GM13976 (cell line): ENCODE measurements around the gene PCSK6.
"Not testable (repeated sequence)": the region's sequence is repeated elsewhere in the genome, so short reads cannot be mapped to it uniquely, and the experiment has no call there.

ENCODE experiments used
- DNase-seq: peaks from one replicate; pipeline ENCODE4 v3.0.0; 2012; ENCODE audit warnings: low spot score
- in situ Hi-C: fragments of 300-500 bp; cut with MboI; formaldehyde crosslinking; loops from one replicate; pipeline ENCODE4 v1.12.0; 2022; ENCODE audit warnings: low sequenced_read_pairs, mixed read lengths, inconsistent platforms; ENCODE audit not compliant: unreplicated experiment
- TF ChIP-seq, protein P1 (sequence below): IDR thresholded peaks from 2 replicates; pipeline ENCODE4 v1.5.1; 2012; ENCODE audit warnings: borderline replicate concordance, mild to moderate bottlenecking; ENCODE audit not compliant: insufficient read depth; ENCODE audit errors: extremely low read depth, missing control alignments, control extremely low read depth

The PCSK6 gene

GRCh38 chr15:101456057-101456739, 33.3 kb downstream of the PCSK6 start:
- no peak for DNase-seq
- TF ChIP-seq, protein P1, sequence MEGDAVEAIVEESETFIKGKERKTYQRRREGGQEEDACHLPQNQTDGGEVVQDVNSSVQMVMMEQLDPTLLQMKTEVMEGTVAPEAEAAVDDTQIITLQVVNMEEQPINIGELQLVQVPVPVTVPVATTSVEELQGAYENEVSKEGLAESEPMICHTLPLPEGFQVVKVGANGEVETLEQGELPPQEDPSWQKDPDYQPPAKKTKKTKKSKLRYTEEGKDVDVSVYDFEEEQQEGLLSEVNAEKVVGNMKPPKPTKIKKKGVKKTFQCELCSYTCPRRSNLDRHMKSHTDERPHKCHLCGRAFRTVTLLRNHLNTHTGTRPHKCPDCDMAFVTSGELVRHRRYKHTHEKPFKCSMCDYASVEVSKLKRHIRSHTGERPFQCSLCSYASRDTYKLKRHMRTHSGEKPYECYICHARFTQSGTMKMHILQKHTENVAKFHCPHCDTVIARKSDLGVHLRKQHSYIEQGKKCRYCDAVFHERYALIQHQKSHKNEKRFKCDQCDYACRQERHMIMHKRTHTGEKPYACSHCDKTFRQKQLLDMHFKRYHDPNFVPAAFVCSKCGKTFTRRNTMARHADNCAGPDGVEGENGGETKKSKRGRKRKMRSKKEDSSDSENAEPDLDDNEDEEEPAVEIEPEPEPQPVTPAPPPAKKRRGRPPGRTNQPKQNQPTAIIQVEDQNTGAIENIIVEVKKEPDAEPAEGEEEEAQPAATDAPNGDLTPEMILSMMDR = no peak
- in situ Hi-C loops = no loop called here

- TF ChIP-seq, protein P1 = no peak
- no peak for DNase-seq
- in situ Hi-C loops = no loop called here
Observed at GRCh38 chr15:101455291-101456025, 34.0 kb downstream of the PCSK6 start.

DNA sequence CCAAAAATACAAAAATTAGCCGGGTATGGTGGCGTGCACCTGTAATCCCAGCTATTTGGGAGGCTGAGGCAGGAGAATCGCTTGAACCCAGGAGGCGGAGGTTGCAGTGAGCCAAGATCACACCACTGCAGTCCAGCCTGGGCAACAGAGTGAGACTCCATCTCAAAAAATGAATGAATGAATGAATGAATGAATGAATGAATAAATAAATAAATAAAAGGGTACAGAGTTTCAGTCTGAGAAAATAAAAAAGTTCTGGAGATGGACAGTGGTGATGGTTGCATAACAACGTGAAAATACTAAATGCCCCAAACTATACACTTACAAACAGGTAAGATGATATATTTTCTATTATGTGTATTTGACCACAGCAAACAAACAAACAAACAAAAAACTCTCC, 34.7 kb downstream of the PCSK6 start:
- in situ Hi-C loops, DNase-seq: not testable (repeated sequence)

GRCh38 chr15:101454365-101454764, 35.1 kb downstream of the PCSK6 start:
- in situ Hi-C loops = no loop called here
- TF ChIP-seq, protein P1 = no peak
- DNase-seq = no peak

- no peak for DNase-seq
- in situ Hi-C loops = no loop called here
- TF ChIP-seq, protein P1 = no peak
Observed at GRCh38 chr15:101453123-101454120, 36.1 kb downstream of the PCSK6 start.

- in situ Hi-C loops = no loop called here
- TF ChIP-seq, protein P1 = no peak
- no peak for DNase-seq
Observed at GRCh38 chr15:101452572-101452971, 36.9 kb downstream of the PCSK6 start.
